IMR-90 (cell line): ENCODE results near the gene ALK.

Experiments
- CHD1 ChIP-seq: IDR thresholded peaks from 2 replicates; pipeline ENCODE4 v1.6.1; 2012; ENCODE audit warnings: low read depth, low read length, improper control_type of control experiment
- CTCF ChIP-seq: conservative IDR thresholded peaks from 2 replicates; pipeline ENCODE4 v1.5.1; 2012; ENCODE audit warnings: mild to moderate bottlenecking, low read depth, low read length, improper control_type of control experiment
- ELK1 ChIP-seq: fragments of 150-350 bp; IDR thresholded peaks from 2 replicates; pipeline ENCODE4 v1.6.1; 2016; ENCODE audit warnings: low read depth, mild to moderate bottlenecking, low read length, moderate library complexity, borderline replicate concordance
- NFE2L2 ChIP-seq: fragments of 150-350 bp; IDR thresholded peaks from 2 replicates; pipeline ENCODE4 v1.6.1; 2016; ENCODE audit warnings: low read depth, mild to moderate bottlenecking, low read length
- POLR2A ChIP-seq: IDR thresholded peaks from 2 replicates; pipeline ENCODE4 v1.6.1; 2012; ENCODE audit warnings: mild to moderate bottlenecking, low read depth, low read length
- RCOR1 ChIP-seq: IDR thresholded peaks from 2 replicates; pipeline ENCODE4 v1.6.1; 2012; ENCODE audit warnings: mild to moderate bottlenecking, low read length, improper control_type of control experiment; ENCODE audit not compliant: insufficient replicate concordance
- RFX5 ChIP-seq: IDR thresholded peaks from 2 replicates; pipeline ENCODE4 v1.8.0; 2012; ENCODE audit warnings: low read depth, mild to moderate bottlenecking, low read length, moderate library complexity
- USF2 ChIP-seq: fragments of 150-350 bp; IDR thresholded peaks from 2 replicates; pipeline ENCODE4 v1.6.1; 2017; ENCODE audit warnings: mild to moderate bottlenecking, antibody characterized with exemption, low read length, low read depth

GRCh38 chr2:29218550-29219125 lies 702.7 kb downstream of the ALK start:
- TF ChIP-seq USF2, result no peak
- no peak for TF ChIP-seq CHD1
- no peak for TF ChIP-seq CTCF
- no peak for TF ChIP-seq POLR2A
- no peak for TF ChIP-seq NFE2L2
- TF ChIP-seq RCOR1, result no peak
- TF ChIP-seq ELK1, result no peak
- TF ChIP-seq RFX5, result no peak
